Measurements from ENCODE around the gene ANKRD9.

DNA sequence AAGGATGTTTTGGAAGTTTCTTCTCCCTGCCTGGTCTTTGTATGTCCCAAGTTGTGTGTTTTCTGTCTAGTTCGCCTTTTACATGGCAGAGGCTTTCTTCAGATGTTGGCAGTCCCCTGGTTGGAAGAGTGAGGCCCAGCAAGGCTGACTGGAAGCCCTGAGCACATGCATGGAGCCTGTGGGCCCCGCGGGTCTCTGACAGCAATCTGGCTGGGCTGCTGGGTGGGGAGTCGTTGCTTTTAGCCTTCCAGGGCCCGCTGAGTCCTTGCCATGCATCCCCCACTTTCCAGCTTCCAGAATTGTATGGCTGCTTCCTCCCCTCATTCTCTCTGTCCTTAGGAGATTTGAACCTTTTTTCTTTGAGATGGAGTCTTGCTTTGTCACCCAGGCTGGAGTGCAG lies 25.3 kb downstream of the ANKRD9 start:
- TF ChIP-seq POLR2AphosphoS5 (IDR thresholded peaks at IDR 0.05) (no peak), POLR2A (IDR thresholded peaks at IDR 0.05) (no peak)
- TF ChIP-seq, protein P1, sequence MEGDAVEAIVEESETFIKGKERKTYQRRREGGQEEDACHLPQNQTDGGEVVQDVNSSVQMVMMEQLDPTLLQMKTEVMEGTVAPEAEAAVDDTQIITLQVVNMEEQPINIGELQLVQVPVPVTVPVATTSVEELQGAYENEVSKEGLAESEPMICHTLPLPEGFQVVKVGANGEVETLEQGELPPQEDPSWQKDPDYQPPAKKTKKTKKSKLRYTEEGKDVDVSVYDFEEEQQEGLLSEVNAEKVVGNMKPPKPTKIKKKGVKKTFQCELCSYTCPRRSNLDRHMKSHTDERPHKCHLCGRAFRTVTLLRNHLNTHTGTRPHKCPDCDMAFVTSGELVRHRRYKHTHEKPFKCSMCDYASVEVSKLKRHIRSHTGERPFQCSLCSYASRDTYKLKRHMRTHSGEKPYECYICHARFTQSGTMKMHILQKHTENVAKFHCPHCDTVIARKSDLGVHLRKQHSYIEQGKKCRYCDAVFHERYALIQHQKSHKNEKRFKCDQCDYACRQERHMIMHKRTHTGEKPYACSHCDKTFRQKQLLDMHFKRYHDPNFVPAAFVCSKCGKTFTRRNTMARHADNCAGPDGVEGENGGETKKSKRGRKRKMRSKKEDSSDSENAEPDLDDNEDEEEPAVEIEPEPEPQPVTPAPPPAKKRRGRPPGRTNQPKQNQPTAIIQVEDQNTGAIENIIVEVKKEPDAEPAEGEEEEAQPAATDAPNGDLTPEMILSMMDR (IDR thresholded peaks at IDR 0.05) = no peak

All from breast epithelium (tissue), 3 donors.